ENCODE data around the gene BMPR1B.

BMPR1B gene

GRCh38 chr4:95153182-95153581 lies 395.4 kb downstream of the BMPR1B start:
- TF ChIP-seq CTCF (IDR thresholded peaks at IDR 0.05; ENCODE audit: low read length, missing control alignments): no peak
- no peak overlapping the region for H3K4me3 ChIP-seq (replicated peaks; ENCODE audit: low read depth, low read length)
- DNase-seq (ENCODE audit: low read depth): no peak

GRCh38 chr4:95155759-95156451 lies 398.1 kb downstream of the BMPR1B start:
- DNase-seq (ENCODE audit: low read depth): peak; percentile 62
- TF ChIP-seq CTCF (IDR thresholded peaks at IDR 0.05; ENCODE audit: low read length, missing control alignments): peak; percentile 65
- H3K4me3 ChIP-seq (replicated peaks; ENCODE audit: low read depth, low read length): no peak overlapping the region

- no peak for TF ChIP-seq CTCF (IDR thresholded peaks at IDR 0.05; ENCODE audit: low read length, missing control alignments)
- DNase-seq (ENCODE audit: low read depth): no peak
- H3K4me3 ChIP-seq (replicated peaks; ENCODE audit: low read depth, low read length): no peak overlapping the region
Measured at GRCh38 chr4:95156452-95156765, 398.7 kb downstream of the BMPR1B start.

- no peak overlapping the region for H3K4me3 ChIP-seq (replicated peaks; ENCODE audit: low read depth, low read length)
- no peak for DNase-seq (ENCODE audit: low read depth)
- TF ChIP-seq CTCF (IDR thresholded peaks at IDR 0.05; ENCODE audit: low read length, missing control alignments): no peak
Measured at GRCh38 chr4:95157596-95157995, 399.8 kb downstream of the BMPR1B start.

GRCh38 chr4:95158045-95158444 lies 400.3 kb downstream of the BMPR1B start:
- TF ChIP-seq CTCF (IDR thresholded peaks at IDR 0.05; ENCODE audit: low read length, missing control alignments): no peak
- no peak overlapping the region for H3K4me3 ChIP-seq (replicated peaks; ENCODE audit: low read depth, low read length)
- no peak for DNase-seq (ENCODE audit: low read depth)

- no peak for TF ChIP-seq CTCF (IDR thresholded peaks at IDR 0.05; ENCODE audit: low read length, missing control alignments)
- no peak overlapping the region for H3K4me3 ChIP-seq (replicated peaks; ENCODE audit: low read depth, low read length)
- no peak for DNase-seq (ENCODE audit: low read depth)
Measured at GRCh38 chr4:95158626-95159025, 400.9 kb downstream of the BMPR1B start.

GRCh38 chr4:95159384-95159783 lies 401.6 kb downstream of the BMPR1B start:
- TF ChIP-seq CTCF (IDR thresholded peaks at IDR 0.05; ENCODE audit: low read length, missing control alignments): no peak
- no peak overlapping the region for H3K4me3 ChIP-seq (replicated peaks; ENCODE audit: low read depth, low read length)
- DNase-seq (ENCODE audit: low read depth): no peak
